GM12865 (cell line): Measurements from ENCODE around the gene PIP5K1C.

Experiments used
- DNase-seq: peaks from one replicate; pipeline ENCODE4 v3.0.0; 2010; ENCODE audit warnings: low read depth
- H3K4me3 ChIP-seq: 2 replicates; pipeline ENCODE4 v1.5.1; 2011; ENCODE audit warnings: mild to moderate bottlenecking, low read depth, low read length, control low read depth
- TF ChIP-seq, protein P1 (sequence below): IDR thresholded peaks from 2 replicates; pipeline ENCODE4 v1.5.1; 2011; ENCODE audit warnings: low read length, control low read depth, low read depth, inconsistent platforms; ENCODE audit not compliant: insufficient read depth; ENCODE audit errors: missing control alignments

Gene PIP5K1C

DNA sequence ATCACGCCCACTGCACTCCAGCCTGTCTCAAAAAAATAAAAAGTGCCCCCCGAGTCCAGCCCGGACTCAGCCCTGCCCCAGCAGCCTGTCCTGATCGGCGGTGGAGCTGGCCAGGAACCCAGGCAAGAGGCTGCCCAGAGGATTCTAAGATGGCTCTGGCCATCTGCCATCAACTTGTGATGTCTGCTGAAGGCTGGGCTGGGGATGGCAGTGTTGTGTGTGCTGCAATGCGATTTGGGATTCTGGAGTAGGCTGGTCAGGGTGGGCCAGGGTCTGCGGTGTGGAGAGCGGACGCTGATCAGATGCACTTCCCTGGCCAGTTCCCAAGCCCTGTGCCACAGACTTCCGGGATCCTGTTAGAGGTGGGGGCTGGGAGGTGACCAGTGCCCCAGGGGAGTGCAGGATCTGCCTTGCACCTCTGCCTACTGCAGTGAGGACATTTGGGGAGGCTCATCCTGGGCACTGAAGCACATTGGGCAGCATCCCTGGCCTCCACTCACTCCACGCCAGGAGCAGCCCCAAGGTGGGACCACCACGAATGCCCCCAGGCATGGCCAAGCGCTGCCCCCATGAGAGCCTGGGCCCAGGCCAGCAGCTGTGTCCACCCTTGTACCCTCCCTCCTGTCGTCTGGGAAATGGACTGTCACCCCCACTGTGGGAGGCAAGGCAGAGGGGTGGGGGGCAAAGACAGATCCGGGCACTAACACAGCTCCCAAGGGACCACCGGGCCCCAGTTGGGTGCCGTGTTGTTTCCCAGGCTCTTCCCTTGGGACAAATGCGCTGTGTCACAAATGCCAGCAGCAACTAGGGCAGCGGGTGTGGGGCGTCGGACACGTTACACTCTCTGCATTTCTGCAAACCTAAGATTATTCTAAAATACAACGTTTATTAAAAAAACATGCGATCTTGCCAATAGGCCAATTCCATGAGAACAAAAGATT is 90.2 kb downstream of the PIP5K1C start:
- no peak overlapping the region for H3K4me3 ChIP-seq
- TF ChIP-seq, protein P1, sequence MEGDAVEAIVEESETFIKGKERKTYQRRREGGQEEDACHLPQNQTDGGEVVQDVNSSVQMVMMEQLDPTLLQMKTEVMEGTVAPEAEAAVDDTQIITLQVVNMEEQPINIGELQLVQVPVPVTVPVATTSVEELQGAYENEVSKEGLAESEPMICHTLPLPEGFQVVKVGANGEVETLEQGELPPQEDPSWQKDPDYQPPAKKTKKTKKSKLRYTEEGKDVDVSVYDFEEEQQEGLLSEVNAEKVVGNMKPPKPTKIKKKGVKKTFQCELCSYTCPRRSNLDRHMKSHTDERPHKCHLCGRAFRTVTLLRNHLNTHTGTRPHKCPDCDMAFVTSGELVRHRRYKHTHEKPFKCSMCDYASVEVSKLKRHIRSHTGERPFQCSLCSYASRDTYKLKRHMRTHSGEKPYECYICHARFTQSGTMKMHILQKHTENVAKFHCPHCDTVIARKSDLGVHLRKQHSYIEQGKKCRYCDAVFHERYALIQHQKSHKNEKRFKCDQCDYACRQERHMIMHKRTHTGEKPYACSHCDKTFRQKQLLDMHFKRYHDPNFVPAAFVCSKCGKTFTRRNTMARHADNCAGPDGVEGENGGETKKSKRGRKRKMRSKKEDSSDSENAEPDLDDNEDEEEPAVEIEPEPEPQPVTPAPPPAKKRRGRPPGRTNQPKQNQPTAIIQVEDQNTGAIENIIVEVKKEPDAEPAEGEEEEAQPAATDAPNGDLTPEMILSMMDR = no peak
- DNase-seq = no peak

DNA sequence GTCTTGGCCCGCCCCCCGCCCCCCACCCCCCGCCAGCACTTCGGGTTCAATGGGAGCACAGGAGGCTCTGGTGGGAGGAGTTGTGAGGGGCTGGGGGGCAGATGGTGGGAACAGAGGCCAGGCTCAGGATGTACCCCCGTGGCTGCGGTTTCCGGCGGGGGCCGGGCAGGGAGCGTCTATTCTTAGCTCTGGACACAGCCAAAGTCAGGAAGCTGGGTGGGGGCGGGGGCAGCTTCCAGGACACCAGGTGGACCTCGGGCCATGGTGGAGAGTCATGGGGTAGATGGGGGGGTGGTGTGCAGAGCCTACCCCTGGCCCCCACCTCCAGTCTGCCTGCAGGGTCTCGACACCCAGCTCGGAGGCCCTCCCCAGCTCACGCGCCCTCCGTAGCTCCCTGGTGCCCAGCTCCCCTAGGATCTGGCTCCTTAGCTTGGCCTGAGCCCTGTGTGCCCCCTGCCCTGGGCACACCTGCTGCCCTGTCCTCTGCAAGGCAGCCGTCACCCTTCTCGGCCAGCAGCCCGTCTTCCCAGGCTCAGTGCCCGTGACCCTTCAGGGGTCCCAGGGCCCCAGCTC is 91.4 kb downstream of the PIP5K1C start:
- TF ChIP-seq, protein P1 = no peak
- H3K4me3 ChIP-seq = no peak overlapping the region
- DNase-seq = no peak

DNA sequence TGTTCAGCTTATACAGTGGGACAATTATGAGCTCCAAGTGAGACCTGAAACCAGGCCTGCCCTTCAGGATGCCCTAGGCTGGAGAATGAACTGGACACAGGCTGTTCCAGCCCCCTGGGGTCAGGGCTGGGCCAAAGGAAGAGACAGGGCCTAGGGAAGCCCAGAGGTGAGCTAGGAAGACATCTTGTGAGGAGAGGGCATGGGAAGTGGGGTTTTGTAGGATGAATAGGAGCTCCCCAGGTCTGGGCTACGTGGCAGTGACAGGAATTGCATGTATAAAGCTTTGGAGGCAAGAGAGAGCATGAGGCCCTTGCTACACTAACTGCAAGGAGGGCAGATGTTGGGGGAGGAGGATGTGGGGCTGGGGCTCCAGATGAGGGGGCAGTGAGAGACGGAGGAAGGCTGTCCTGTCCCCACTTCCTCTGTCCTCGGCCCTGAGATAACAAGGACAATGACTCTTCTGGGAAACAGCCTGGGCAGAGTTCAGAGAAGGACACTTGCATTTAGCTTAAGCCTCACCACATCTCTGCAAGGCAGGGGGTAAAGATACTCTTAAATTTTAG is 92.1 kb downstream of the PIP5K1C start:
- TF ChIP-seq, protein P1 = no peak
- no peak for DNase-seq
- no peak overlapping the region for H3K4me3 ChIP-seq

DNA sequence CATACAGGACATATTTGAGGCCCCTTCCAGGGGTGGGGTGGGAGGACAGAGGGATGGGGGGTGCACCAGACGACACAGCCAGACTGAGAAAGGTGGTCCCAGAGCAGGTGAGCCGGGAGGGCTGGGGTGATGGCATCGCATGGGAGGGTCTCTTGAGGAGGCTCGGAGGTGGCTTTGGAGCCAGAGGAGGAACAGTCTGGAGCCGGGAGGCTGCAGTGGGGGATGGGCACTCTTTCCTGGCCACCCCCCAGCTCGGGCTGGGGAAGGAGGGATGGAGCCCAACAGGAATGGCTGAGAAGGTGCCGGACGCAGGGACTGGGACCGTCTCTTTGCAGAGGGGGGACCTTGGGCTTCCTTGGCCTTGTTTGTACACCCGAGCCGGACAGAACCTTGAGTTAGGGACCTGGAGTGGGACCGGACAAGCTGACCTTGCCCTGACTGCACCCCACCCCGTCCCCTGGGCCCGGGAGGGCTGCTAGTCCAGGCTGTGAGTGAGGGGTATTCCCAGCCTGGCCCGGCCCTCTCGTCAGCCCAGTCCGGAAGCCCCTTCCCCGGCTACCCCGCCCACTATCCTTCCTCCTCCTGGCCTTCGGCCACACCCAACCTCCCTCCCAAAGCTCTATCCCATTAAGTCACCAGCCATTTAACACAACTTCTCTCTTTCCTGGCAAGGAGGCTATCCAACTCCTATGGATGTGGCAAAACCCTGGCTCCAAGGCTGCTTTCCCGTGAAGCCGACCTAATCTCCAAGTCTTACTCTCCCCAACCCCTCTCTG is 92.8 kb downstream of the PIP5K1C start:
- no peak for DNase-seq
- H3K4me3 ChIP-seq = no peak overlapping the region
- TF ChIP-seq, protein P1 = no peak

DNA sequence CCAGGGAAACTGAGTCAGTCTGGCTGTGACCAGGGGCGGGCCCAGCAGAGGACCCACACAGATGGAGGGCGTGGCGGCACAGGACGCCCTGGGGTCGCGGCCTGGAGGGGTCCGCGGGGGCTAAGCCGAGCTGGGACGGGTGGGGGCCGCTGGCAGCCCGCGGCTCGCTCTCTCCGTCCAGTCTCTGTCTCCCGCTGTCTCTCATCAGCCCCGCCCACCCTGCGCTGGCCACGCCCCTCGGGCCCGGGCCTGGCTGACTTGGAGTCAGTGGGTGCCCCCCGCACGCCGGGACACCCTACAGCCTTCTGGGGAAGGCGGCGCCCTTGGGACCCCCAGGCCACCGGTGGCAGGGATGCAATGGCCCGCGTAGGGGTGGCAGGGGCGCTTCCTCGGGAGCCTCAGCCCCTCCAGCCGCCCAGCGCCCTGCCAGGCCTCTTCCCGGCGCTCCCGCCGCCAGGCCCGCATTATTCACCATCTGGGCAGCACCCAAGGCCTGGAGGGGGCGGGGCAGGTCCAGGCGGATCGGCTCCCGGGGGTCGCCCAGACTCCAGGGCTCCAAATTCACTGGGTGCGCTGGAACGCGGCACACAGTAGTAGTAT is 93.5 kb downstream of the PIP5K1C start, which contains the start of gene TBXA2R:
TBXA2R (minus strand) TSS at position 186 of the 600 bp plus-strand sequence. CDS start 6,241 bp downstream, outside the sequence.
- no peak within 1 kb of the TSS for H3K4me3 ChIP-seq
- no peak for DNase-seq
- TF ChIP-seq, protein P1 = no peak

DNA sequence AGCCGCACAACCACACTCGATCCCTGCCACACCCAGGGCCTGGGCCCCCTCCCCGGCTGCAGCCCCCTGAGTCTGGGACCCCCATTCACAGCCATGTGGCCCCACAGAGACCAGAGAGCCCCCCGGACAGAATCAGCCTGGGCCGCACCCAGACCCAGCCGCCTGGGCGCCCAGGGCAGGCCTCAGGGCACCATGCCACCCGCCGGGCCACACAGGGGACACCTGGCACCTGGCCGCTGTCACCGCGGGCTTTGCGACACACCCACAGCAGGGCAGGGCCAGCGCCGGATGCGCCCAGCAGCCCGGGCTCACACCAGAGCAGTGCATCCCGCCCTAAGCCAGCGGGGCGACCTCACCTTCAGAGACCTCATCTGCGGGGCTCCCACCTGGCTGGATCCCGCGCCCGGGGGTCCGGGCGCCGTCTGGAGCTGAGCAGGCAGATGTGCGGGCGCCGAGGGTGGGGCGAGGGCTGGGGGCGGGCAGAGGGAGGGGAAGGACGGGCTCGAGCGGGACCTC is 94.0 kb downstream of the PIP5K1C start:
- no peak overlapping the region for H3K4me3 ChIP-seq
- DNase-seq = no peak
- TF ChIP-seq, protein P1 = no peak
